Esophagus squamous epithelium (tissue), 4 donors: ENCODE results near the gene ARFGAP1.

ENCODE experiments used
- POLR2A ChIP-seq, 4 donors: fragments of 450-650 bp; IDR thresholded peaks; one replicate each; pipeline ENCODE4 v1.6.1; 2017; ENCODE audit warnings: antibody characterized with exemption in 4 of 4, mild to moderate bottlenecking in 4 of 4, moderate library complexity in 3 of 4
- TF ChIP-seq, protein P1 (sequence below), 6 experiments: fragments of 450-650 bp in 4 of 6; fragments of 200-600 bp in 2 of 6; sonication (generic) in 2 of 6; IDR thresholded peaks; one replicate each; pipeline ENCODE4 v1.5.1; 2016 to 2019; ENCODE audit warnings: antibody characterized with exemption in 6 of 6, mild to moderate bottlenecking in 4 of 6, moderate library complexity in 4 of 6

DNA sequence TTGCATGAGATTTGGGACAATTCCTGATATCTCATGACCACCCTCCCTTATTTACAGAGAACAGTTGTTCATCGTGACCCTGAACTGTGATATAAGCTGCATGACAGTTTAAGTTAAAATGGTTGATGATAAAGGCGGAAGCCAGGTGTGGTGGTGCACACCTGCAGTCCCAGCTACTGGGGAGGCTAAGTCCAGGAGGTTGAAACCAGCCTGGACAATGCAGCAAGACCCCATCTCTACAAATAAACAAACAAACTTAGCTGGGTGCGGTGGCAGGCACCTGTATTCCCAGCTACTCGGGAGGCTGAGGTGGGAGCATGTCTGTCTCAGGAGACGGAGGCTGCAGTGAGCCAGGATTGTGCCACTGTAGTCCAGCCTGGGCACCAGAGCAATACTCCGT is 44.4 kb downstream of the ARFGAP1 start:
- TF ChIP-seq, protein P1, sequence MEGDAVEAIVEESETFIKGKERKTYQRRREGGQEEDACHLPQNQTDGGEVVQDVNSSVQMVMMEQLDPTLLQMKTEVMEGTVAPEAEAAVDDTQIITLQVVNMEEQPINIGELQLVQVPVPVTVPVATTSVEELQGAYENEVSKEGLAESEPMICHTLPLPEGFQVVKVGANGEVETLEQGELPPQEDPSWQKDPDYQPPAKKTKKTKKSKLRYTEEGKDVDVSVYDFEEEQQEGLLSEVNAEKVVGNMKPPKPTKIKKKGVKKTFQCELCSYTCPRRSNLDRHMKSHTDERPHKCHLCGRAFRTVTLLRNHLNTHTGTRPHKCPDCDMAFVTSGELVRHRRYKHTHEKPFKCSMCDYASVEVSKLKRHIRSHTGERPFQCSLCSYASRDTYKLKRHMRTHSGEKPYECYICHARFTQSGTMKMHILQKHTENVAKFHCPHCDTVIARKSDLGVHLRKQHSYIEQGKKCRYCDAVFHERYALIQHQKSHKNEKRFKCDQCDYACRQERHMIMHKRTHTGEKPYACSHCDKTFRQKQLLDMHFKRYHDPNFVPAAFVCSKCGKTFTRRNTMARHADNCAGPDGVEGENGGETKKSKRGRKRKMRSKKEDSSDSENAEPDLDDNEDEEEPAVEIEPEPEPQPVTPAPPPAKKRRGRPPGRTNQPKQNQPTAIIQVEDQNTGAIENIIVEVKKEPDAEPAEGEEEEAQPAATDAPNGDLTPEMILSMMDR (IDR thresholded peaks at IDR 0.05), result no peak
- TF ChIP-seq POLR2A (IDR thresholded peaks at IDR 0.05), result no peak
